ENCODE results near the gene DTX3.
"Not testable (repeated sequence)": the region's sequence is repeated elsewhere in the genome, so short reads cannot be mapped to it uniquely, and the experiment has no call there.

Gene DTX3

DNA sequence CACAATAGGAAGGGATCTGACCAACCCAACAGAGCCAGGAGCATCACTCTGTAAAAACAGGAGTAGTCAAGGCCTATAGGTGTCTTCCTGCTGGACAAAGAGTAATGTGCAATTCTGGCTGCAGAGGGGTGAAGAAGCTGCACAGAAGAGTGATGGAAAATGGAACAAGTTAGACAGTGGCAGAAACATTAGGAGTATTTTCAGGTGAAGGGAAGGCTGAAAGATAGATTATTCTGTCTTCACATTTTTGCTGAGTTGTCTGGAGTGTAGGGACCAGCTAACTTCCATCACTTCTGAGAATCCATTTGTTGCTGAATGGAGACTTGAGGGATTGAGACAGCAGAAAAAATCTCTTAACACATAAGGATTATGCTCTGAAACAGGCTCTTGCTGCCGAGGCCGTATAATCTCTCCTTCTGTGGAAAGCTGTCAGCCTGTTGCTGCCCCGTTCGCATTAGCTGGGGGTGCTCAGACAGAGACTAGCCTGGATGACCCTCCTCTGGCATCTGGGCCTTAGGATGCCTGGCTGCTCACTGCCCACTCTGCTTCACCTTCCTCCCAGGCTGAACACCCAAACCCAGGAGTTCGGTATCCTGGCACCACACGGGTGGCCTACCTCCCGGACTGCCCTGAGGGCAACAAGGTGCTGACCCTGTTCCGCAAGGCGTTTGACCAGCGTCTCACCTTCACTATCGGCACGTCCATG lies 3.5 kb downstream of the DTX3 start:
- no peak for DNase-seq

DNA sequence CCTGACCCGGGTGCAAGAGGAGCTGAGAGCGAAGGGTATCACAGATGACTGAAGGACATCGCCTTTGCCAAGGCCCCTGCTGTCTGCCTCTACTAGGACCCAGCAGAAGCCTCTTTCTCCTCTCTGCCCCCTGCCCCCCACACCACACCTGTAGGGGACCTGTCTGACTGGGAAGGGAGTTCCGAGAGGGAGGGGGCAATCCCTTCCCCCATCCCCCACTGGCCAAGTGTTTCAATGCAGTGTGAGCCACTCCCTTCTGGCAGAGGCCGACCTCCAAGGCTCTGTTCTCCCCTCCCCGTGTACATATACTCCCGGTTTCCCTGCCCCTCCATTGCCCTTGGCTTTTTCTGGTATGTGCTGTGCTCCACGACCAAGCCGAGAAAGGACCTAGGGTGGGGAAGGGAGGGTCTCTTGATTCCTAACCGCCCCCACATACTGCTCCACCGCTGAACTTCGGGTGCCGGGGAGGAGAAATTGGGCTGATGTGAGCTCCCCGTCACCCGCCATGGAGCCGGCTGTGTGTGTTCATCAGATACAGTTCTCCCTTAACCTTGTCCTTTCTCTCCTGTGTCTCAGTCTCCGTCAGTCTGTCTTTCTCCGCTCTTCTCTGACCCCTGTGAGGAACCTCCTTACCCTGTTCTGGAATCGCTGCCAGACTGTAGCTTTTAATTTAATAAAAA lies 4.6 kb downstream of the DTX3 start:
- DNase-seq: no peak

GRCh38 chr12:57609781-57610553 lies 5.3 kb downstream of the DTX3 start:
- DNase-seq: no peak

DNA sequence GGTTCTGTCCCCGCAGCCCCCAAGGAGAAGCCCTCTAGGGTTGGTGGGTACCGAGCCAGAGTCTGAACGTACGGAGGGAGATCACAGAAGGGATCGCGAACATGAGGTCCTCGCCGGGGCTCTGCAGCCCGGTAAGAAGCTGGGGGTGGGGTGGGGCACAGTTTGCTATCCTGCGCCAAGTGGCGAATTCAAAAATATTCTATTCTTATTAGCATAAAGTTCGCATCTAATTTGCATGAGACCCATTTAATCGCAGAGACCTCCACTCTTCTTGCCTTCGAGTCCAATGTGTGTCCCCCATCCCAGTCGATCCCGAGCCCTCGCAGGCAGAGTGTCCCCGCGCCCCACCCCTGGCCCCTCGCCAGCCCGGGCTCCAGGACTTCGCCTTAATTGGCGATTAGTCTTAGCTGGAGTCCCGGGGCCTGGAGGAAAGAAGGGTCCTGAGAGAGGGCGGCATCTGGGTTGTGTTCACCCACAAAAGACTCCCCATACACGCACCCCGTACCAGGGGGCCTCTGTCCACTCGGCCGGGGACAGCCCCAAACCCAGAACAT lies 6.0 kb downstream of the DTX3 start:
- DNase-seq: no peak

DNA sequence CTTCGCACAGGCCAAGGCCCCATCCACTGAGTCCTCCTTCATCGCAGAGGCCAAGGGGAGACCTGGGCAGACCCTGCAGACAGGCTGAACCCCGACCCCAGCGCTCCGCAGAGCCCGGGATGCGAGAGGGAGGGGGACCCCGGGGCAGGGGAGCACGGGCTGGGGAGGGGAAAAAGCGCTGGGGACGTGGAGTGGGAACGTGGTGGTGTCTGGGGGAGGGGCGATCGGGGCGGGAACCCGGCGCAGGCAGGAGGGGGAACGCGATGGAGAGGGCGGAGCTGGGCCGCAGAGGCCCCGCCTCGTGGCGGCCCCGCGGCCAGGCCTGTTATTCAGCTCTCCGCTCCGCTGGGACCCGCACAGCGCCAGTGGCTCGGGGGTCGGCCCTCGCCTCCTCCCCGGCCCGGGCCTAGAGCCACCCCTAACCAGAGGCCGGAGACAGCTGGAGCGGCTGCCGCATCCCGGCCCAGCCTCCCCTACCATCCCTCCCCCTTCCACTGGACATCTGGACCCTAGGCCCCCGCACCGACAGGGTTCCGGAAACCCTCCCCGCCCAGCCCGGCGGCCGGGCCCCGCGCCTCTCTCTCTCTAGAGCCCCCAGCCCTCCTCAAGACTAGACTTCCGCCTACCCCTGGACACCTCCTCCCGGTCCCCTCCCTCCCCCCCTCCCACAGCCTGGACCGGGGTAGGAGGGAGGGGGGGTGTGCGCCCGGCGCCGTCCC lies 6.6 kb downstream of the DTX3 start, which contains the start of gene ARHGEF25:
ARHGEF25 (plus strand) TSS at position 328 of the 719 bp plus-strand sequence. CDS start 460 bp downstream, outside the sequence.
- peak; percentile 32 for DNase-seq

DNA sequence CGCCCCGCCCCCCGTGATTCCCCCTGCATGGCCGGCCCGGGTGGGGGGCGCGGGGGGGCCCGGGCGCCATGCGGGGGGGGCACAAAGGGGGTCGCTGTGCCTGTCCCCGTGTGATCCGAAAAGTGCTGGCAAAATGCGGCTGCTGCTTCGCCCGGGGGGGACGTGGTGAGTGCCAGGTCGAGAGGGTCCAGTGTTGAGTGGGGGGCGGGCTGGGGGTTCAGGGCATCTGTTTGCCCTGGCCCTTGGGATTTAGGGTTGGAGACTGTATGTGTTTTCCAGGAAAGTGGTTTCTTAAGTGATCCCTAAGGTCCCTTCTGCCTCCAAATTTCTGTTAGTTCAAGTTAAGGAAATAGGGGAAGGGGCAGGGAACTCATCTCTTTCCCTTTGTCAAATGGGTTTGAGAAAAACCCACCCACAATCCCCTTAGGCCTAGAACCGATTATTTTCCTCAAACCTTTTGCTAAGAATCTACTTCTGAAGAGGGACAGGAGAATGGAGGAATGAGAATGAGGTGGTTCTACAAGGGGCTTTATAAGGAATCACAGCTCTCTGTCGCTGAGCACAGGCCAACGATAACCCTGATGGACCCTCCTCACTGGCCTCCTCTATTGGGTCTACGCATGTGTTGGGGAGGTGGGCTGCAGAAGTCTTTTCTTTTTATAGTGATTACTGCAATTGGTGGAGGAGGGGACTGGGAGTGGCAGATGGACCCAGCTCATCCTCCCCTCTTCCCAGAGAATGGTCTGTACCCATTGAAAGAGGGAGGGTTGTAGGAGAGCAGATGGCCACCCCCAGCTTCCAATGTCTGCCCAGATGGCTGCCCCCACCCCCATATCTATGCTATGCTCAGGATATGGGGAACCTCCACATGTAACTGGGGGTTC lies 7.4 kb downstream of the DTX3 start:
- DNase-seq: no peak

DNA sequence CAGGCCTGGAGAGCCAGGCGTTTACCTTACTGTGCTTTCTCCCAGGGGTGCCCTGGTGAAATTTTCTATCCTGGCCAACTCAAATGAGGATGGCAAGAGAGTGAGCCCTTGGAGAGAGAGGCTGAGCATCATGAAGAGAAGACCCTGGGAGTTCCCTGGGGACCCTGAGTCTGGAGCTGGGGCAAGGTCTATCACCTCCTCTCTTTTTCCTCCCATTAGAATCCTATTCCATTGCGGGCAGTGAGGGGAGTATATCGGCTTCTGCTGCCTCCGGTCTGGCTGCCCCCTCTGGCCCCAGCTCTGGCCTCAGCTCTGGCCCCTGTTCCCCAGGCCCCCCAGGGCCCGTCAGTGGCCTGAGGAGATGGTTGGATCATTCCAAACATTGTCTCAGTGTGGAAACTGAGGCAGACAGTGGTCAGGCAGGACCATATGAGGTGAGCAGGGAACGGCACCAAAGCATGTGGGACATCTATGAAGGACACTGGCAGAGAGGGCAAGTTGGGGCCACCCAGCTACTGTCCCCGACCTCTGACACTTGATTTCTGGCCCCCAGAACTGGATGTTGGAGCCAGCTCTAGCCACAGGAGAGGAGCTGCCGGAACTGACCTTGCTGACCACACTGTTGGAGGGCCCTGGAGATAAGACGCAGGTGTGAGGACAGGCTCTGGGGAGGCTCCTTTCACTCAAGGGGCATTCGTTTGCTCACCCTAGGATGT lies 8.2 kb downstream of the DTX3 start:
- DNase-seq: no peak

DNA sequence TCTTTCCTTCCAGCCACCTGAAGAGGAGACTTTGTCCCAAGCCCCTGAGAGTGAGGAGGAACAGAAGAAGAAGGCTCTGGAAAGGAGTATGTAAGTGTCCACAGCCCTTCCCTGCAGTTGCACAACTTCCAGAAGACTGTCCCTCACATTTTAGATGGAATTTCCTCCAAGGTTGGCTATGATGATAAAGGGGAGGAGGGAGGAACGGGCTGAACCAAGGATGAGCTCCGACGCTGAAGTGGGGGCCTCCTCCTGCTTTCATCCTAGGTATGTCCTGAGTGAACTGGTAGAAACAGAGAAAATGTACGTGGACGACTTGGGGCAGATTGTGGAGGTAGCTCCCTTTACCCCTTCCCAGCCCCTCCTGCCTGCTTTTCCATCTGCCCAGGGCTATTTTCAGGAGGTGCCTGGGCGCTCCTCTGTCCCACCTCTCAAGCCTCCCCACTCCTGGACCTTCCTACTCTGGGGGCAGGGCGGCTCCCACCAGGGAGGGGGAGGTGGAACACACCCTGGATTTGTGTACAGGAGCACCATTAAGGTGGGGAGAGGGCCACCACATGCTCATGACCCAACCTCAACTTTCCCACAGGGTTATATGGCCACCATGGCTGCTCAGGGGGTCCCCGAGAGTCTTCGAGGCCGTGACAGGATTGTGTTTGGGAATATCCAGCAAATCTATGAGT lies 8.9 kb downstream of the DTX3 start:
- no peak for DNase-seq

DNA sequence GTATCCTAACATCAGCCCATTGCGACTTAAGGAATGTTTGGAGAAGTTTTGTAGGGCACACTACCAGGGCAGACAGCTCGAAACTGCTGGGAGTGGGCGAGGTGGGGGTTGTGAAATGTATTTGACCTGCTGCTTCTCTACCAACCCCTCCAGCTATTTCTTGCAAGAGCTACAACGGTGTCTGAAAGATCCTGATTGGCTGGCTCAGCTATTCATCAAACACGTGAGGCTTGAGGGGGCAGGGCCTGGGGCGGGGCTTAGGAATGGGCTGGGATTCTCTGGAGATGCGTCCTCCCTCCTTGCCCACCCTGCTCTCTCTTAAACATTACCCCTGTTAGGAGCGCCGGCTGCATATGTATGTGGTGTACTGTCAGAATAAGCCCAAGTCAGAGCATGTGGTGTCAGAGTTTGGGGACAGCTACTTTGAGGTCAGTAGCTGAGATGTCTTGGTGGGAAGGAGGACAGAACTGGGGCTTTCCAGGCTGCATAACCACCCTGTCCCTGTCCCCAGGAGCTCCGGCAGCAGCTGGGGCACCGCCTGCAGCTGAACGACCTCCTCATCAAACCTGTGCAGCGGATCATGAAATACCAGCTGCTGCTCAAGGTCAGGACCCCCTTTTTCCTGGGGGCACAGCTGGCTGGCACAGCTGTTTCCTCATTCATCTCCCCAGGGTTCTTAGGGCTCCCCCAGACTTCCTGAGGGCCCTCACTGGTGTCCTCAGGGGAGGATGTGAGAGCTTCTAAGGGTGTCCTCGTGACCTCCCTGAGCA lies 9.7 kb downstream of the DTX3 start:
- DNase-seq: peak; percentile 36

- no peak for DNase-seq
These were observed 10.4 kb downstream of the DTX3 start for GRCh38 chr12:57614948-57615500.

- DNase-seq: no peak
These were observed 11.0 kb downstream of the DTX3 start for GRCh38 chr12:57615637-57616036.

DNA sequence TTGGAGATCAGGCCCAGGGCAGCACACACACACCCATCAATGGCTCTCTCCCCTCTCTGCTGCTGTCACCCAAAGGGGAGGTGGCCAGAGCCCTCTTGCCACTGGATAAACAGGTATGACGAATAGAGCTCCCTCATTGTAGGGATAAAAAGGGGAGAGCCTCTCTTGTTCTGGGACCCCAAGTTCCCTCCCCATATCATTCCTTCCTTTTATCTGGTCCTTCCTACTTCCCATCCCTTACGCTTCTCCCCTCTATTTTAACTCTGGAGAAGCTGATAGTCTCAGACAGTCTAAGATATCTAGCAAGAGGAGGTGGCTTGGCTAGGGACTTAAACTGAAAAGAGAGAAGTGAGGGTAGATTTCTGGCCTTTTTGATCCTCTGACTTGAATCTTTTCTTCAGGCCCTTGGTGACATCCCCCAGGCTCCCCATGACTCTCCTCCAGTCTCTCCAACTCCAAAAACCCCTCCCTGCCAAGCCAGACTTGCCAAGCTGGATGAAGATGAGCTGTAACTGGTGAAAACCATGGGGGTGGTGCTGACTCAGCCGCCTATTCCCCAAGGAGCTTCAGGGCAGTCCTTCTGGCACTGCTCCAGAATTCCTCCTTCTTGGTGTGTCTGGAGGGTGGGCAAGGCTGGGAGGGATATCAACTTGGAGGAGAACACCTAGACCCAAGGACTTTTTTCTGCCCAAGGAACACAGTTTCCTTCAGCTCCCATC lies 11.9 kb downstream of the DTX3 start:
- no peak for DNase-seq

GRCh38 chr12:57617942-57618341 lies 13.3 kb downstream of the DTX3 start:
- DNase-seq: no peak

GRCh38 chr12:57618431-57618830 lies 13.8 kb downstream of the DTX3 start:
- DNase-seq: not testable (repeated sequence)

GRCh38 chr12:57618966-57619433 lies 14.4 kb downstream of the DTX3 start:
- DNase-seq: no peak

DNA sequence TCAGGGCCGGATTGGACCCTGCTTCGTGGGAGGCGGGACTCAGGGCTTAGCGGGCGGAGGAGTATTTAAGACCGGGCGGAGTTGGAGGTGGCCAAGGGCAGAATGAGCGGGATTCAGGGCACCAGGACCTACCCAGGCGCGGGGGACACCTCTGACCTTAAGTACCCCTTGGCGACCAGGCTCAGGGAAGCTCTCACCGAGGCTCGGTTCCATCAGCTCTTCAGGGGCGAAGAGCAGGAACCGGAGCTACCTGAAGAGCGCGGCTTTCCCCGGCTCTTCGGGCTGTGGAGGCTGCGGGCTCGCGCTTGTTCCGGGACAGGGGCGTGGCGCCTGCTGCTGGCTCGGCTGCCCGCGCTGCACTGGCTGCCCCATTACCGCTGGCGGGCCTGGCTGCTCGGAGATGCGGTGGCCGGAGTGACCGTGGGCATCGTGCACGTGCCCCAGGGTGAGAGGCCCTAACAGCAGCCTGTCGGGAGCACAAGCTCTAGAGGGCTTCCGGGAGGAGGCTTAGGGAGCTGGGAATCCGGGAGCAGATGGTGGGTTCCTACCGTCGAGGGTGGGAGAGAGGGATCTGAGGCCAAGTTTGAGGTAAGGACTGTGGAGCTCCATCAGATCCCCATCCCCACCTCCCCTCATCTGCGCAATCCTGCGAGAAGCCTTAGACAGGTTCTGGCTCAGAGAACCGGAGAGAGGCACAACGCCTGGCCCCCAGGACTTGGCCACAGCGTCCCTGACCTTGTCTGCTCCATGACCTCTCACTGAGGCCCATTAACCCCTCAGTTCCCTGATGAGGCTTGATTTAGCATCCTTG lies 15.0 kb downstream of the DTX3 start:
- no peak for DNase-seq

DNA sequence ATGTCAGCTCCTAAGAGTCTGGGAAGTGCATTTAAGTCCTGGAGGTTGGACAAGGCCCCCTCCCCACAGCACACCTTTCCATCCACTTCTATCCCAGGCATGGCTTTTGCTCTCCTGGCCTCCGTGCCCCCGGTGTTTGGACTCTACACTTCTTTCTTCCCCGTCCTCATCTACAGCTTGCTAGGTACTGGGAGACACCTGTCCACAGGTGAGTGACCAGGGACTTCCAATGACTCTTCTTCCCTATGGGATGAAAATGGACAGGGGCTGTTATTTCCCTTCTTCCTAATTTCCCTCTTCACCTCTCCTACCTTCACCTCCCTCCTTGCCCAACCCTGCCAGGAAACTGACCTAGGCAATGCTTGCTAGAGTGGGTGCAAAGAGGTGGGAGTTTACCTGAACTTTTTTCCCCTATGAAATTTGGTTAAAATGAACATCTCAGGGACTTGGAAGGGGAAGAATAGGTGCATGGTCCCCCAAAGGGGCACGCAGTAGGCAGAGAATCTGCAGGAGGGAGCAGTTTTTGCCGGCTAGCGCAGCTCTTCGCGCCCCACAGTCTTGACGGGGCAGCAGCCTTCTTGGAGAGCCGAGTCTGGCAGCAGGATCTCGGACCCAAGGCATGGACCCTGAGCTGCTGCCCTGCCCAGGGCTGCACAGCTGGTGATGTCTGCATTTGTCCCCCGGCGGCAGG lies 15.8 kb downstream of the DTX3 start:
- DNase-seq: no peak
